ENCODE measurements around the gene SUCO.

- no peak for TF ChIP-seq CTCF (IDR thresholded peaks at IDR 0.05)
- TF ChIP-seq EP300 (IDR thresholded peaks at IDR 0.05) = no peak
Observed at GRCh38 chr1:172630056-172630818, 97.3 kb downstream of the SUCO start.
